CD1c-positive myeloid dendritic cell (primary cell): Measurements from ENCODE around the gene GP1BB.
"Not testable (repeated sequence)": the region's sequence is repeated elsewhere in the genome, so short reads cannot be mapped to it uniquely, and the experiment has no call there.

Source experiments
- DNase-seq: peaks from one replicate; pipeline ENCODE4 v3.0.0-alpha.2; 2016; ENCODE audit errors: extremely low spot score

Gene GP1BB

DNA sequence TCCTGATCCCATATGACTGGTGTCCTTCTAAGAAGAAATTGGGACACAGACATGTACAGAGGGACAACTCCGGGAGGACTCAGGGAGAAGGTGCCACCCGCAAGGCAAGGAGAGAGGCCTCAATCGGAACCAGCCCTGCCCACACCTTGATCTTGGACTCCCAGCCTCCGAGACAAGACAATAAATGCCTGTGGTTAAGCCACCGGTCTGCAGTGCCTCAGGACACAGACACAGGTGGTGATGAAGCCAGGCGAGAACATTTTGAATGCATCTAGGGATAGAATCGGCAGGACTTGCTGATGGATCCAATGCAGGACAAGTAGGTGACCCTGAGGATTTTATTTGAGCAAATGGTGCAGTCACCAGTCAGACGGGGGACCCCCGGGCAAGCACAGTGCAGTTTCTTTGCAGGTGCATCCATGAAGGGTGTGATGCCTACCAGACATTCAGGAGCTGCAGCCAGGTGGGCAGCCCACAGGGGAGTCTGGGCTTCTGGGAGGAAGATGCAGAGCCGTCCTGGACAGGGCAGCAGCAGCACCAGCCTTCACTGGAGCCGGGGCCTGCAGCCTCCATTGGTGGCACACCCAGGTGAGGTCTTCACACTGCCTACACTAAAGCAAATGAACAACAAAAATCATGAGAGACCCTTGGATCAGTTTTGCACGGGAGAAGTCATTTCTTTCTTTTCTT lies 29.2 kb upstream of the GP1BB start:
- no peak for DNase-seq

DNA sequence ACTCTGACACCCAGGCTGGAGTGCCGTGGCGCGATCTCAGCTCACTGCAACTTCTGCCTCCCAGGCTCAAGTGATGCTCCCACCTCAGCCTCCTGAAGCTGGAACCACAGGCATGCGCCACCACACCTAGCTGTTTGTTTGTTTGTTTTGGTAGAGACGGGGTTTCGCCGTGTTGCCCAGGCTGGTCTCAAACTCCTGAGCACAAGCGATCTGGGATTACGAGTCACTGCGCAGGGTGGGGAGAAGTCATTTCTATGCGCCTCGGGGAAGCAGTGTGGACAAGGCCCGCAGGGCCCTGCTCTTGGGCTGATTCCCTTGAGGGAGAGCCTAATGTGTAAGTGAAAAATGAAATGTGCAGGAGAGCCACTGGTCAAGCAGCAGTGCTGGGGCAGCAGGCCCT lies 28.6 kb upstream of the GP1BB start:
- no peak for DNase-seq

DNA sequence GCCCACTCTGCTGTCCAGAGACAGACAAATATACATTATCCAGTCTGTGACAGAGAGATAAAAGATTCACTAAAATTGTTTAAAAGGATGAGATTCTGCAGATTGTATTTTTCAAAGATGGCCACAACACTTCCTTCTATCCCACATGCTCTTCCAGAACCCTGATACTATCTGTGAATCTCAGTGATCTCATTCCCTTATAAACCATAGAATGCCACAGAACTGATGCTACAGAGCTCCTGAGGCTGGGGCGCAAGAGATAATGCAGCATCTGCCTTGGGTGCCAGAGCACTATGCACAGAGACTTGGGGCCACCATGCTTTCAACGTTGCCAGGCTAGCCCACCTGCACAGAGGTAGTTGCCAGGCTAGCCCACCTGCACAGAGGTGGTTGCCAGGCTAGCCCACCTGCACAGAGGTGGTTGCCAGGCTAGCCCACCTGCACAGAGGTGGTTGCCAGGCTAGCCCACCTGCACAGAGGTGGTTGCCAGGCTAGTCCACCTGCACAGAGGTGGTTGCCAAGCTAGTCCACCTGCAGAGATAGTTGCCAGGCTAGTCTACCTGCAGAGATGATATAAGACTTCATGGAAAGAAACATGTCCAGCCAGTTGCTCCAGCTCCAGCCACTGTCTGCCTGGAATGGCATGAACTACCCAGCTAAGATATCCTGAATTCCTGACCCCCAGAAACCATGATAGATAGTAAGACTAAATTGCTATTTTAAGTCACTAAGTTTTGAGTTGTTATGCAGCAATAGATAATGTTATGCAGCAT lies 26.6 kb upstream of the GP1BB start:
- no peak for DNase-seq

DNA sequence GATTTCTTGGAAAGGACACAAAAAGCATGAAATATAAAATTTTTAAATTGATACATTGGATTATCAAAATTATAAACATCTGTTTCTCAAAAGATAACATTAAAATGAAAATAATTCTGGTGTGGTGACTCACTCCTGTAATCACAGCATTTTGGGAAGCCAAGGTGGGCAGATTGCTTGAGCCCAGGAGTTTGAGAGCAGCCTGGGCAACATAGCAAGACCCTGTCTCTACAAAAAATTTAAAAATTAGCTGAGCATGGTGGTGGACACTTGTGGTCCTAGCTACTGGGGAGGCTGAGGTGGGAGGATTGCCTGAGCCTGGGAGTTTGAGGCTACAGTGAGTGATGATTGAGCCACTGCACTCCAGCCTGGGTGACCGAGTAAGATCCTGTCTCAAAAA lies 25.5 kb upstream of the GP1BB start:
- not testable (repeated sequence) for DNase-seq

DNA sequence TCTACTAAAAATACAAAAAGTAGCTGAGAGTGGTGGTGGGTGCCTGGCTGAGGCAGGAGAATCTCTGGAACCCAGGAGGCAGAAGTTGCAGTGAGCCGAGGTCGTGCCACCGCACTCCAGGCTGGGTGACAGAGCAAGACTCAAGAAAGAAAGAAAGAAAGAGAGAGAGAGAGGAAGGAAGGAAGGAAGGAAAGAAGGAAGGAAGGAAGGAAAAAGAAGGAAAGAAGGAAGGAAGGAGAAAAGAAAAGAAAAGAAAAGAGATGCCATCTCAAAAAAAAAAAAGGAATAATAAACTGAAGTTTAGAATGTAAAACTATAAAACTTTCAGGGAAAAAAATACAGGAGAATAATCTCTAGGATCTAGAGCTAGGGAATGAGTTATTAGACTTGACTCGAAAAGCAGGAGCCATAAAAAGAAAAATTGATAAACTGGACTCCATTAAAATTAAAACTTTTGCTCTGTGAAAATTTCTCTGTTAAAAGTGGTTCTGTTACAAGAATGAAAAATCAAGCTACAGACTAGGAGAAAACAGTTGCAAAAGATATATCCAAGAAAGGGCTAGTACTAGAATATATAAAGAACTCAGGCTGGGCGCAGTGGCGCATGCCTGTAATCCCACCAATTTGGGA lies 22.4 kb upstream of the GP1BB start:
- DNase-seq, result no peak

DNA sequence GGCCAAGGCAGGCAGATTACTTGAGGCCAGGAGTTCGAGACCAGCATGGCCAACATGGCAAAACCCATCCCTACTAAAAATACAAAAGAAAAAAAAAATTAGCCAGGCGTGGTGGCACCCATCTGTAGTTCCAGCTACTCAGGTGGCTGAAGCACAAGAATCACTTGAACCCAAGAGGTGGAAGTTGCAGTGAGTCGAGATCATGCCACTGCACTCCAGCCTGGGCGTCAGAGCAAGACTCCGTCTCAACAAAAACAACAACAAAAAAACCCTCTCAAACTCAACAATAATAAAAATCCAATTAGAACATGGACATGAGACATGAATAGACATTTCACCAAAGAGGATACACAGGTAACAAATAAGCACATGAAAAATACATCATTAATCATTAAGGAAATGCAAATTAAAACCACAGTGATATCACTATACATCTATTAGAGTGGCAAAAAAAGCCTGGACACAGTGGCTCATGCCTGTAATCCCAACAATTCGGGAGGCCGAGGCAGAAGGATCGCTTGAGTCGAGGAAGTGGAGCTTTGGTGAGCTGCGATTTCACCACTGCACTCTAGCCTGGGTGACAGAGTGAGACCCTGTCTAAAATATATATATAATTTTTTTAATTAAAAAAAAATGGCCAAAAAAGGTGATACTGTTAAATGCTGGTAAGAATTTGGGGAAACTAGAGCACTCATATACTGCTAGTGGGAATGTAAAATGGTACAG lies 21.8 kb upstream of the GP1BB start:
- DNase-seq, result no peak

DNA sequence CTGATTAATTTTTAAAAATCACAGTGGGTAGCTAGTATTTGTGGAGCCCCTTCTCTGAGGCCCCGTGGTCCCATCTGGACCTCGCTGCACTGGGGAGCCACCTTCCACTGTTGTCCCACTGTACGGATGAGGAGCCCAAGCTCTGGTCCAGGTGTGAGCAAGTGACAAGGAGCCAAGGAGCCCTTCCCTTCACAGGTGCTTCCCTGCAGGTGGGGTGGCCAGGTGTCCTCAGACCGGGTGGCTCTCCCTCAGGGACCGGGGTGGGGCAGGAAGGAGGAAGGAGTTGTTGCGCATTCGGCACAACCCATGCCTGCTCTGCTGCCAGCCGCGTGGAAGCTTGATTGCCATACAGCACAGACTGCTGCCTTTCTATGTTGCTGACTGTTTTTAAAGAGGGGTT lies 19.5 kb upstream of the GP1BB start:
- no peak for DNase-seq

DNA sequence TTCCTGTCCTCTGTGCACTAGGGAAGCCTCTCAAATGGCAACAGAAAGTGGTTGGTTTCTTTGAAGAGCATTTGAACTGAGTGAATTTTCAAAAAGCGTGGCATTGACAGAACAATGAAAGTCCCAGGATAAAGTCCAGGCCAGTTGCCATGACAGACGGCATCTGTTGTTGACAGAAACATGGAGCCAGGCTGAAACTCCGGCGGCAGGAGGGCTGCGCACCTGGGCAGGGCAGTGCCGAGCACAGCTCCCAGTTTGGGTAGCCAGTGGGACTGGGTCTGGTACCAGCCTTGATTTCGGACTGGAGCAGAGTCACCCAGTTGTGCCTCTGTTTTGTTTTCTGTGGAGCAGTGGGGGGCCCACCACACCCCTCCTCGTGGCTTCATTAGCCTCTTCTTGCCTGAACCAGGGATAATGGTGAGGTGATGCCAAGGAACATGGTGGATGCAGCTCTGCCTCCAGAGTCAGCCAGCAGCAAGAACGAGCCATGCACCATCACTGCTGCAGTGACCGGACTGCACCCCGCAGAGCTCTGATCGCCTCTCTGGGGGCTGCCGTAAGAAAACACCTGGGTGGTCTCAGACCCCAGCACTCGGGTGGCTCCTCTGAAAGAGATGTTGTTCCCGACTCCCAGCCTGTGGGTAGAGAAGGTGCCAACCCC lies 18.9 kb upstream of the GP1BB start:
- DNase-seq, result no peak

DNA sequence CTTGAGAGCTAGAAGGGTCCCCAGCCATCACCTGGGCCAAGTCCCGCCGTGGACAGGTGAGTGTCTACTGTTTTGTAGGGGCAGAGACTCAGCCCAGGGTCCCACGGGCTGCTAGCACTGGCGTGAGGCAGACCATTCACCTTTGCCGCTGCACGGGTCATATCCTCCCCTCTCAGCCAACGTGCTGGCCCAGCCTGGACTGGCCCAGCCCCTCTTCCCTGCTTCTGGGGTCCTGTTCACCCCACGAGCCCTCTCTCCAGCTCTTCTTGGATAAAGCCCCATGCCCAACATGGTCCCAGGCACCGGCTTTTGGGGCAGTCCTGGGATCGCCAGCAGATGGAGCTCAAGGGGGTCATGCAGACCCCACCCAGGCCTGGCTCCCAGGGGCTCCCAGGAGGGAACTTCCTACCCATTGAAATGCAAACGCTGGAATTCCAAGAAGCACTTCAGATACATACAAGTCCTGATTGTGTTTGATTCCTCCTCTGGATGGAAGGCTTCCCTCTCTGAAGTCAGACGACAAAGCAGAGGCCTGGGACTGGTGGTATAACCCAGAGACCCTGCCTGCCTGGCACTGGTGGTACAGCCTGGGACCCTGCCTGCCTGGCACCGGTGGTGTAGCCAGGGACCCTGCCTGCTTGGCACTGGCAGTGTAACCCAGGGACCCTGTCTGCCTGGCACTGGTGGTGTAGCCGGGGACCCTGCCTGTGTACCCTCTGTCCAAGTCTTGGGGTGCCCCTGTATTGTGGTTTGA lies 18.0 kb upstream of the GP1BB start:
- no peak for DNase-seq

DNA sequence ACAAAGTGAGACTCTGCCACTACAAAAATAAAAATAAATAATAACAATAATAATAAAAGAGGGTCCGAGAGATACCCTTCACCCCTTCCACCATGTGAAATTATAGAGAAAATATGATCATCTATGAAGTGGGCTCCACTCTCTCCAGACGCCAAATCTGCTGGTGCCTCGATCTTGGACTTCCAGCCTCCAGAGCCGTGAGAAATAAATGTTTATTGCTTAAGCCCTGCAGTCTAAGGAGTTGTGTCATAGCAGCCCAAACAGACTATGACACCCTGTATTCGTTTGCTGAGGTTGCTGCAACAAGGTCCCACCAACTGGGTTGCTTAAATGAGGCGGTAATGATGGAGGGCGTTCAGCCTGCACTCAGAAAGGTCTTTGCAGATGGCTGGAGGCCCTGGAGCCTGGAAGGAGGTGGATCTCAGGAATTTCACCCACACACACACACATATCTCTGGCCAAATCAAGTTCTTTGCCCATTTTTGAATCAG lies 16.6 kb upstream of the GP1BB start:
- no peak for DNase-seq

DNA sequence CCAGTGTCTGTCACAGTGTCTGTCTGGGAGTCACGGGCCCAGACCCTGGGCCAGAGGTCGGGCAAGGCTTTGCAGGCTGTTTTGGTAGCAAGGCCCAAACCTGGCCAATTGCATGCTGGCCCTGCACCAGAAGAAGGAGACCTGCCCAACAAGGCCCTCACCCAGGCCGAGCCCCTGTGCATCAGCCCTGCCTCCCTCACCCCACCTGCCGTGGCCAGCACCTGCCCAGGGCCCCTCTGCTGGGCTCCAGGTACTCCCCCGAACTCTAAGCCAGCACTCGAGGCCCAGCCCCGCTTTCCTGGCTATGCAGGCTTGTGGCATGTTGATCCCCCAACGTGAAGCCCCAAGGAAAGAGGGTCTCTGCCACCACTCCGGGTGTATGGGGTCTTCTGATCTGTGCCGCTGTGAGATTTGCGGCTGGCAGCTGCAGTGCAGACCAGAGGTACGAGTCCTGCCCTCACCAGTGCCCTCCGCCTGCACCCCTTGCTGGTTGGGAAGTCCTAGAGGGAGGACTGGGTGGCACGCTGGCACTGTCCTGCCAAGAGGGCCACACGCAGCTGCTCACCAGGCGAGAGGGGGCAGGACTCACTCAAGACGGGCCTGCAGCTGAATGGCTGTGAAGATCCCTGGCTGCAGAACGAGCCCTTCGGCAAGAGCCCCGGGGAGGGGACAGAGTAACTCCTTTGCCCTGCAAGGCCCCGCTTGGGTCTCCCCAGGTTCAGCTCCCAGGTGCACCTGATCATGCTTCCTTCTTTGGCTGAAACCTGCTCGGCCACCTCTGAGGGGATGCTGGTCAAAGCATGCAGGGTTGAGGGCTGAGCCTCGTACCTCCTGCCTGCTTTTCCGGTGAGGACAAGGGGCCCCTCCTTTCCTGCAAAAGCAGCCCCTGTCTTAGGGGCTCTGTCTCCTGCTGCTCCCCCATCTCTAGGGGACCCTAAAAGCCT lies 15.7 kb upstream of the GP1BB start:
- DNase-seq, result no peak

DNA sequence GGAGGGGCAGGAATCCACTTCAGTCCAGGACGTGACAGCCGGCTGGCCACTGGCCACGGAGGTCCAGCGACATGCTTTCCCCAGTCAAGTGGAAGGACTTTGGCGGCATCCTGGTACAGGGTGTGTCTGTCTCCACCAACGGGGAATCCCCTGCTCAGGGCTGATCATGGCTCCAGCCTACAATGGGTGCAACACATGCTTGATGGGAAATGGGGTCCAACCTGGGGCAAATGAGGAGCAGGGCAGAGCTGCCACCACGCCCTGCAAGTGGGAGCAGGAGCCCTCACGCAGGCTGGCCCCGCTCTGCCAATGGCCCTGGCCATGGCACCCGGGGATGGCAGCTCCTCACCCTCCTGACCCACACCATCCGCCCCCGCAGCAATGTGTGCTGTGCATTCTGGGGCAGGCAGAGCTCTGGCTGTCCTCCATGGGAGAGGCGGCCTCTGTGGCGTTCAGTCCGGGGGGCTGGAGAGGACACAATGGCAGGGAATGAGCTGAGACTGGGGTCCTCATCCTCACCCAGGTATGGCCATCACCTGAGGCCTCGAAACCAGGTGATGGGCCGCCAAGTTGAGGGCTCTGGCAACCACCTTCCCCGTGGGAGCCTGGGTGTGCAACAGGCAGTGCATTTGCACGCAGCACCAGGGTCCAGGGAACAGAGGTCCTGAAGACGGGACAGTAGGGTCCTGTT lies 14.9 kb upstream of the GP1BB start:
- no peak for DNase-seq

DNA sequence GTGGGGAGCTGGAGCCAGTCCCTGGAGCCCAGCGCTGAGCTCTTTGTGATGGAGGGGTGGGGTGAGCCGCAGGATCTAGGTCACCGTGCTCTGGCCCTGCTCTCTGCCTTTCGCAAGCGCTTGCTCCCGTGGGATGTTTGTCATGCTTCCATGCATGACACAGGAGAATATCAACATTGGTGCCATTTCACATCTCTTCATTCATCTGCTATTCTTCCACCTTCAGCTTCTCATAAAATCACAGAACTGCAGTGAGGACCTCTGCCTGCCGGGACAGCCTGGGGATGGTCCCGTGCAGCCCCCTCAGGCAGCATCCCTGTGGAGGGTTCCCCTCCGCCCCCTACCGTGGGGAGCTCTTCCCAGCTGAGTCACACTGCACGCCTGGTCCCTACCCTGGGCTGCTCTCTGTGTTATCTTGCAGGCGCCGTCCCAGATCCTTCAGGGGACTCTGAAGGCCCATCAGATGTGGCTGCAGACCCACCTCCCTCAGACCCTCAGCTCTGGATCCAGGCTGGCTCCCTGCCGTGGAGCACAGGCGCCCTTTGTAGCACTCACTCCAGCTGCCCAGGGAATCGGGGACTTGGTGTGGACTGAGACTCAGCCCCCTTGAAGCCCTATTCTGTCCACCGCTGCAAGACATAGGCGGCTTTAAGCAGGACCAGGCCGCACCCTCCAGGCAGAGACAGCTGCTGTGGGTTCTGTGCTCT lies 14.1 kb upstream of the GP1BB start:
- no peak for DNase-seq

DNA sequence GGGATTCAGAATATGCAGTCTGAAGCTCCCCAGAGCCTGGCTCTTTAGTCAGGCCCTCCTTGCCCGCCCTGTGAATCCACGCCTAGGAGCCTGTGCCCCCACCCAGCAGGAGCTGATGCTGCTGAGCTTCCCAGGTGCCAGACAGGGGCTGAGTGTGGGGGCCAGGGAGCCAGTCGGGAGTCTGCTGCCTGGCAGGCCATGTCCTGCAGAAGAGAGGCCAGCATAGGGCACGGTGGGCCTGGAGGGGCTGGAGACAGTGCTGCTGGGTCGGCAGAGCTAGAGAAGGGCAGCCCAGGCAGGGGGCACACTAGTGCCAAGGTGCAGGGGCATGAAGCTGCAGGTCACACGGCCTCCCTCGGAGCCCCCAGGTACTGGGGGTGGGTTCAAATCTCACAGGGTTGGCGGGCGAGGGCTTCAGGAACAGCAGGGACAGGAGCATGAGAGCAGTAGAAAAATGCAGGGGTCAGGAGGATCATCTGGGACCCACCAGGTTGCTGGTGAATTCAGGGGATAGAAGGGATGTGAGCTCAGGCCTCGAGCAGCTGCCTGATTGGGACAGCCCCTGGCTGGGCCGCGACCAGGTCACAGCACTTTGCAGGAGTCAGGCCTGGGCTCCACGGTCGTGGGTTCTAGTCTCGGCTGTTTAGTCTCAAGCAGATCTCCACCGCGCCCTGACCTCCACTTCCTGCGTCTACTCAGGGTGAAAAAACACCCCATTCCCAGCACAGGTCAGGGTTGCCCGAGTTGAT lies 13.1 kb upstream of the GP1BB start:
- no peak for DNase-seq

DNA sequence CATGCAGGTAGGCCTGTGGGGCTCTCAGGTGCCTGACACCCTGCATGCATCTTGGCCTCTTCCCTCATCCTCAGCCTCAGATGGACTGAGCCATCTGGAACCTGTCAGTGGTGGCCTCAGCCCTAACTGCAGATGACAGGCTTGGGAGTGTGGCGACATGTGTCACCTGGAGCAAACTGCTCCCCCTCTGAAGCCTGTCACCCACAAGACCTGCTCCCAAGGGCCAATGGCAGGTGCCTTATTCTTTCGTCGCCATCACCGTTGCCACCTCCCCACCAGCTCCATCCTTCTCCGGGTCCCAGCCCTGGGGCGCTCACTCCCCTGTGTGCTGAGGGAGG lies 12.6 kb upstream of the GP1BB start:
- DNase-seq, result no peak

DNA sequence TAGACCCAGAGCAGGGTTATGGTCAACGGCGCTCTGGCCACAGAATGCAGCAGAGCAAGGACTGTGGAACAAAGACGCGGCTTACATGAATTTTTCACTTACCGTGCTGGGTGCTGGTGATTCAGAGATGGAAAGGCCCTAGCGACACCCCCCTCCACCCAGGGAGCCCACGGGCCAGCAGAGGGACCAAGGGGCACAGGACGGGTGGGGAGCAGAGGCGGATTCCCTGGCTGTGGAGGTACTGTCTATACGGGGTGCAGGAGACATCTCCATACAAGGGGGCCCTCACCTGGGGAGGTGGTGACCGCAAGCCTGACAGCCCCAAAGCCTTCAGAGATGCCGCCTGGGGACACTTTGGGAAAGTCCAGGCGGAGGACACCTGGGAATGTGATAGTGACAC lies 10.1 kb upstream of the GP1BB start:
- no peak for DNase-seq

DNA sequence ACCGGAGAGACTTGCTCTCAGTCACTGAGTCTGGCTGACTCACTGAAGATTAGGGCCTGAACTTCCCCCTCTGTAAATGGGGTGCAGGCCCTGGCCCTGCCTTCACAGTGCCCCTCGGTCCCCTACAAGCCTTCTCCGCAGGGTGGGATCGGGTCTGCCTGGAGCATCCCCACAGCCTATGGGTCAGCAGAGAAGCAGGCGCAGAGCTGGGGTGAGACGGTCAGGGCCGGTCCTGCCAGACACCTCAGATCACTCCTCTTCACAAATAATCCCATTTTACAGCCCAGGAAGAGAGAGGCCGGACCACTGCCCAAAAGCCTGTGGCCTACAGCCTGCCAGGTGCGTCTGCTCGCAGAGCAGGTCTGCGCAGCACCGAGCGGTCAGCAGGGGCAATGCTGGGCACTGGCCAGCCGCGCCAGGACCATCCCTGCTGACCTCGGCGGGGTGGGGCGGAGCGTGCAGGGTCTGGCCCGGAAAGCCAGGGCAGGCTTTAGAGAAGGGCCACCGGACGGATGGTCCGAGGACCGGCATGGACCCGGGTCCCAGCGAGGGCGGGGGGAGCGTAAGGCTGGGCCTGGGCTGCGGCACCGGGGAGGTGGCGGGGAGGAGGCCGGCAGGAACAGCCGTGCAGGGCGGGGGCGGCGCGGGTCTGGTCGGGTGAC lies 9.6 kb upstream of the GP1BB start:
- no peak for DNase-seq
